Activated T-cell treated with anti-CD3 and anti-CD28 coated beads, Interleukin-2, amount 50 U/mL, for 24 hours (primary cell): ENCODE results near the gene FARS2.

ENCODE experiments used
- DNase-seq: peaks from one replicate; pipeline ENCODE4 v3.0.0-alpha.2; 2020
- H3K27ac Mint-ChIP-seq: 2 replicates; pipeline ENCODE4 v1.8.0; 2020; ENCODE audit warnings: mild to moderate bottlenecking, mixed read lengths
- H3K27me3 Mint-ChIP-seq: 2 replicates; pipeline ENCODE4 v1.8.0; 2020; ENCODE audit warnings: mixed read lengths
- H3K36me3 Mint-ChIP-seq: 2 replicates; pipeline ENCODE4 v1.8.0; 2020; ENCODE audit warnings: low read depth, mixed read lengths
- H3K4me1 Mint-ChIP-seq: 2 replicates; pipeline ENCODE4 v1.8.0; 2020; ENCODE audit warnings: low read depth, mixed read lengths
- H3K4me3 Mint-ChIP-seq: 2 replicates; pipeline ENCODE4 v1.8.0; 2020; ENCODE audit warnings: mild to moderate bottlenecking, moderate library complexity, mixed read lengths
- H3K9me3 Mint-ChIP-seq: 2 replicates; pipeline ENCODE4 v1.8.0; 2020; ENCODE audit warnings: mixed read lengths

The FARS2 gene

GRCh38 chr6:5723841-5724691 lies 462.8 kb downstream of the FARS2 start:
- peak overlapping the region; percentile 40 for H3K4me3 Mint-ChIP-seq
- H3K4me1 Mint-ChIP-seq = peaks cover 20% of the 10 kb centered on the region
- no peak for DNase-seq
- H3K9me3 Mint-ChIP-seq = no peaks in the 10 kb centered on the region
- H3K27ac Mint-ChIP-seq = peak overlapping the region; percentile 61
- no peaks in the 10 kb centered on the region for H3K27me3 Mint-ChIP-seq
- no peaks in the 10 kb centered on the region for H3K36me3 Mint-ChIP-seq

GRCh38 chr6:5724911-5725310 lies 463.6 kb downstream of the FARS2 start:
- no peak overlapping the region for H3K4me3 Mint-ChIP-seq
- H3K27me3 Mint-ChIP-seq = no peaks in the 10 kb centered on the region
- H3K4me1 Mint-ChIP-seq = peaks cover 20% of the 10 kb centered on the region
- H3K27ac Mint-ChIP-seq = no peak overlapping the region
- DNase-seq = no peak
- H3K36me3 Mint-ChIP-seq = no peaks in the 10 kb centered on the region
- no peaks in the 10 kb centered on the region for H3K9me3 Mint-ChIP-seq

- Mint-ChIP-seq H3K27ac (no peak overlapping the region), H3K4me3 (no peak overlapping the region), H3K4me1 (peaks cover 20% of the 10 kb centered on the region), H3K9me3 (no peaks in the 10 kb centered on the region), H3K36me3 (no peaks in the 10 kb centered on the region), H3K27me3 (no peaks in the 10 kb centered on the region)
- DNase-seq = no peak
These were observed 465.8 kb downstream of the FARS2 start for GRCh38 chr6:5726976-5727718.

- H3K36me3 Mint-ChIP-seq = peaks cover 4% of the 10 kb centered on the region
- H3K9me3 Mint-ChIP-seq = no peaks in the 10 kb centered on the region
- no peak overlapping the region for H3K27ac Mint-ChIP-seq
- no peak for DNase-seq
- H3K4me3 Mint-ChIP-seq = no peak overlapping the region
- peaks cover 11% of the 10 kb centered on the region for H3K4me1 Mint-ChIP-seq
- H3K27me3 Mint-ChIP-seq = no peaks in the 10 kb centered on the region
These were observed 467.2 kb downstream of the FARS2 start for GRCh38 chr6:5728351-5729079.

GRCh38 chr6:5729080-5729434 lies 467.7 kb downstream of the FARS2 start:
- no peaks in the 10 kb centered on the region for H3K9me3 Mint-ChIP-seq
- no peak overlapping the region for H3K4me3 Mint-ChIP-seq
- no peak overlapping the region for H3K27ac Mint-ChIP-seq
- H3K27me3 Mint-ChIP-seq = no peaks in the 10 kb centered on the region
- H3K36me3 Mint-ChIP-seq = peaks cover 4% of the 10 kb centered on the region
- DNase-seq = no peak
- peaks cover 7% of the 10 kb centered on the region for H3K4me1 Mint-ChIP-seq

GRCh38 chr6:5729813-5730517 lies 468.7 kb downstream of the FARS2 start:
- Mint-ChIP-seq H3K27me3 (no peaks in the 10 kb centered on the region), H3K36me3 (peaks cover 4% of the 10 kb centered on the region), H3K9me3 (no peaks in the 10 kb centered on the region), H3K4me1 (peaks cover 2% of the 10 kb centered on the region), H3K4me3 (no peak overlapping the region), H3K27ac (no peak overlapping the region)
- no peak for DNase-seq

- H3K4me1 Mint-ChIP-seq = peaks cover 2% of the 10 kb centered on the region
- DNase-seq = no peak
- H3K27ac Mint-ChIP-seq = no peak overlapping the region
- peaks cover 4% of the 10 kb centered on the region for H3K36me3 Mint-ChIP-seq
- H3K27me3 Mint-ChIP-seq = no peaks in the 10 kb centered on the region
- no peaks in the 10 kb centered on the region for H3K9me3 Mint-ChIP-seq
- no peak overlapping the region for H3K4me3 Mint-ChIP-seq
These were observed 469.4 kb downstream of the FARS2 start for GRCh38 chr6:5730585-5731263.

- no peak overlapping the region for H3K27ac Mint-ChIP-seq
- DNase-seq = no peak
- H3K4me1 Mint-ChIP-seq = peaks cover 2% of the 10 kb centered on the region
- H3K4me3 Mint-ChIP-seq = no peak overlapping the region
- peaks cover 4% of the 10 kb centered on the region for H3K36me3 Mint-ChIP-seq
- H3K9me3 Mint-ChIP-seq = no peaks in the 10 kb centered on the region
- H3K27me3 Mint-ChIP-seq = no peaks in the 10 kb centered on the region
These were observed 470.1 kb downstream of the FARS2 start for GRCh38 chr6:5731435-5731834.

- Mint-ChIP-seq H3K36me3 (peaks cover 4% of the 10 kb centered on the region), H3K4me1 (peaks cover 2% of the 10 kb centered on the region), H3K27me3 (no peaks in the 10 kb centered on the region), H3K4me3 (no peak overlapping the region), H3K9me3 (no peaks in the 10 kb centered on the region), H3K27ac (no peak overlapping the region)
- DNase-seq = no peak
These were observed 471.2 kb downstream of the FARS2 start for GRCh38 chr6:5732496-5732895.

- H3K27me3 Mint-ChIP-seq = no peaks in the 10 kb centered on the region
- no peak overlapping the region for H3K27ac Mint-ChIP-seq
- H3K9me3 Mint-ChIP-seq = no peaks in the 10 kb centered on the region
- DNase-seq = no peak
- H3K4me3 Mint-ChIP-seq = no peak overlapping the region
- H3K4me1 Mint-ChIP-seq = no peaks in the 10 kb centered on the region
- peaks cover 4% of the 10 kb centered on the region for H3K36me3 Mint-ChIP-seq
These were observed 474.9 kb downstream of the FARS2 start for GRCh38 chr6:5736016-5736738.

- Mint-ChIP-seq H3K36me3 (peaks cover 4% of the 10 kb centered on the region), H3K4me1 (no peaks in the 10 kb centered on the region), H3K27ac (no peak overlapping the region), H3K4me3 (no peak overlapping the region), H3K9me3 (no peaks in the 10 kb centered on the region), H3K27me3 (no peaks in the 10 kb centered on the region)
- DNase-seq = no peak
These were observed 476.1 kb downstream of the FARS2 start for GRCh38 chr6:5737460-5737859.

GRCh38 chr6:5738211-5738610 lies 476.9 kb downstream of the FARS2 start:
- no peaks in the 10 kb centered on the region for H3K4me1 Mint-ChIP-seq

GRCh38 chr6:5744497-5744896 lies 483.2 kb downstream of the FARS2 start:
- H3K27ac Mint-ChIP-seq = no peak overlapping the region
- no peak for DNase-seq
- no peaks in the 10 kb centered on the region for H3K4me1 Mint-ChIP-seq
- H3K4me3 Mint-ChIP-seq = no peak overlapping the region
- H3K36me3 Mint-ChIP-seq = peaks cover under 1% of the 10 kb centered on the region
- no peaks in the 10 kb centered on the region for H3K27me3 Mint-ChIP-seq
- H3K9me3 Mint-ChIP-seq = no peaks in the 10 kb centered on the region

More at GRCh38 chr6:5738211-5738610, 476.9 kb downstream of the FARS2 start:
- Mint-ChIP-seq H3K27ac (no peak overlapping the region), H3K27me3 (no peaks in the 10 kb centered on the region), H3K36me3 (no peaks in the 10 kb centered on the region), H3K4me3 (no peak overlapping the region), H3K9me3 (no peaks in the 10 kb centered on the region)
- DNase-seq = no peak
